GM18508 (cell line): ENCODE data around the gene LRP8.

ENCODE experiments used
- ATAC-seq: cut with Tn5 transposase; IDR thresholded peaks from one replicate; pipeline ENCODE4 v1.9.1; 2021; ENCODE audit warnings: moderate number of reproducible peaks; ENCODE audit not compliant: insufficient read depth, unreplicated experiment

The LRP8 gene

DNA sequence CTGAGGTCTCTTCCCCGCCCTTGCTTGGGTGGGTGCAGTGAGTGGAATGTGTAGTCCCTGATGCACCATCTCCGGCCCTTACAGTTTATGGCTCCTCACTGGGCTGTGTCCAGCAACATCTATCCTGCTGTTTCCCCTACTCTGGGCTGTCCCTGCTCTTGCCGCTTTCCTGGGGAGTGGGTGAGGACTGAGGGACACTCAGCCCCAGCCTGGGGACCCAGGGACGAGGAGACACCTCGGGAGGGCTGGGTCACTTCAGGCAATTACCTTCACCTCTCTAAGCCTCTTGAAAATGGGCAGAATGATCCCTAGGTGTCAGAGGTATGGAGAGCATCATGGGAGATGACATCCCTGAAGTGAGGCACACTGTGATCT is 13.6 kb upstream of the LRP8 start:
- ATAC-seq = no peak

DNA sequence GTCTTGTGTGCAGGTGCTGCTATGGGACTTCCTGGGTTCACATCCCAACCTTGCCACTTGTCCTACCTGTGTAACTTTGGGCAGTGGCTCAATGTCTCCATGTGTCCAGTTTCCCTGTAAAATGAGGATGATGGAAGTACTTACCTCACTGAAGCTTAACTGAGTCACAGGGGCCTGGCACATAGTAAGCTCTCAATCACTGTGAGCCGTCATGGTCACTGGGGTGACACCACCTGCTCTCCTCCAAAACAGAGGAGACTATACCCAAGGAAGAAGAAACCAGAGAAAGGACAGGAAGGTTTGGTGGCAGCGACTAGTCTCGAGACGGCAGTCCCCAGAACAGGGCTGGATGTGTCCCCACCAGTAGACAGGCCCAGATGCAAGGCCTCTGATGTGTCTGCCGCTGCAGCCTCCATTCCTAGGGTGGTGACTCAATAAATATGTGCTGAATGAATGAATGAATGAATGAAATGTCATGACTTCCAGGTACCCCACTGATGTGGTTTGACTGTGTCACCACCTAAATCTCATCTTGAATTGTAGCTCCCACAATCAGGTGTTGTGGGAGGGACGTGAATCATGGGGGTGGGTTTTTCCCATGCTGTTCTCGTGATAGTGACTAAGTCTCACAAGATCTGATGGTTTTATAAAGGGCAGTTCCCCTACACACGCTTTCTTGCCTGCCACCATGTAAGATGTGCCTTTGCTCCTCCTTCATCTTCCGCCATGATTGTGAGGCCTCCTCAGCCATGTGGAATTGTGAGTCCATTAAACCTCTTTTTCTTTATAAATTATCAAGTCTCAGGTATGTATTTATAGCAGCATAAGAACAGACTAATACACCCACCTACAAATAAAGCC is 13.0 kb upstream of the LRP8 start:
- no peak for ATAC-seq

DNA sequence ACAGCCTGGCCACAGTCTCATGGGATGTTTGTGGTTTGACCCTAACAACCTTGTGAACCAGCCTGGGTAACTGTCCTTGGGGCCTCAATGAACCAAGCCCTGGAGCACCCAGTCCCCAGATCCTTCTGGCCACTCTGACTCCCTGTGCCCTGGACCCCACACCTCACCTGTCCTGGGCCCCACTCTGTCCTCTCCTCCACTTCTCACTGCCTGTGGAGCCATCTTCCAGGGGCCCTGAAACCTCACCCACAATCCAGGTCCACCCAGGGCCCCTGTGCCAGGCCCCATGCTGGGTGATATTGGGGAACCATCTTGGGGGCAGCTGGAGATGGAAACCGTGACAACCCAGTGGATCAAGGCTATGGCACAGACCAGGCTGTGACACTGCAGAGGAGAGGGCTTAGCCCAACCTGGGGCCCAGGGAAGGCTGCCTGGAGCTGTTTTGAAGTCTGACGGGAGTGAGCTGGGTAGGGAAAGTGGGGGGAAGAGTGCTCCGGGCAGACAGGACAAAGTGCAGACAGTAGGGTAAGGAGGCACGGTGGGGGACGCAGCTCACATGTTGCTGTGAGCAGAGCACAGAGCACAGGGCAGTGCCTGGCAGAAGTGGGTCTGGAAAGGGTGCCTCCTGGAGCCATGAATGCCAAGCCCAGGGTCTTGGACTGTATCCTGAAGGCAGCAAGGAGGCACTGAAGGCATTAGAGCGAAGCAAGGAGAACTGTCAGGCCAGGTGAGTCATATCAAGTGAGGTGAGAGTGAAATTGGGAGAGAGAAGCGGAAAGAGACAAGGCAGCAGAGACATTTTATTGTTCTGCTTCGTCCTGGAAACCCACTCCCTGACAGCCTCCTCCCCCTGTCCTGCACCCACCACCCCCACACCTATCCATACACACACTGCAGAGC is 12.1 kb upstream of the LRP8 start:
- no peak for ATAC-seq

DNA sequence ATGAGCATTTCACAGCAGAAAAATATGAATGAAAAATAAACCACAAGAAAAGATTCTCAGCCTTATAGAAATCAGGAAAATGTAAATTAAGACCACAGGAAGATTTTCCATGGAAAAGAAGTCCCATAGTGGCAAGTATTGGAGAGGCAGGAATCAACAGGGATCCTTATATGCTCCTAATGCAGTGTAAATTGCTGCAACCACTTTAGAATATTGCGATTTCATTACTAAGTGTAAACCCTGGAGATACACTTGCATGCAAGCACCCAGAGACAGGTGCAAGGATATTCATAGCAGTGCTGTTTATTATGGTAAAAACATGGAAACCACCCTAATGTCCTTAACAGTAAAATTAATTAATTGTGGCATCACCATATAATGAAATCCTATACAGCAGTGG is 10.6 kb upstream of the LRP8 start:
- no peak for ATAC-seq

DNA sequence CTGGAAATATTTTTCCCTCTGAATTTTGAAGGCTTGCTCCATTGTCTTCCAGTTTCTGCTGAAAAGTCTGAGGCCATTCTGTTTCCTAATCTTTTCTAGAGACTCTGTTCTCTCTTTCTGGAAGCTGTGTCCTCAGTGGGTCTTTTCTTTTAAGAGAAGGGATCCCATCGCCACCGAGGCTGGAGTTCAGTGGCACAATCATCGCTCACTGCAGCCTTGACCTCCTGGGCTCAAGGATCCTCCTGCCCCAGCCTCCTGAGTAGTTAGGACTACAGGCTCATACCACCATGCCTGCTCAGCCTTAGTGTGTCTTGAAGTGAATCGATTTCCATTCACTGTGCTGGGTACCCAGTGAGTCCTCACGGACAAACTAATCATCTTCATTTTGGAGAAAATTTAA is 9.6 kb upstream of the LRP8 start:
- no peak for ATAC-seq

DNA sequence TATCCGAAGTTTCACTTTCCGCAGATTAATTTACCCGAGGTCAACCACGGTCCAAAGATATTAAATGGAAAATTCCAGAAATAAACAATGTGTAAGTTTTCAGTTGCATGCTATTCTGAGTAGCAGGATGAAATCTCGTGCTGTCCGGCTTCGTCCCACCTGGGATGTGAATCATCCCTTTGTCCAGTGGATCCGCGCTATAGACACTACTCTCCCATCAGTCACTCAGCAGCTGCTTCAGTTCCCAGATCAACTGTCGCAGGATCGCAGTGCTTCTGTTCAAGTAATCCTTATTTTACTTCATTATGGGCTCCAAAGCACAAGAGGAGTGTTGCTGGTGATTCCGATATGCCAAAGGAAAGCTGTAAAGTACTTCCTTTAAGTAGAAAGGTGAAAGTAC is 8.3 kb upstream of the LRP8 start:
- no peak for ATAC-seq

DNA sequence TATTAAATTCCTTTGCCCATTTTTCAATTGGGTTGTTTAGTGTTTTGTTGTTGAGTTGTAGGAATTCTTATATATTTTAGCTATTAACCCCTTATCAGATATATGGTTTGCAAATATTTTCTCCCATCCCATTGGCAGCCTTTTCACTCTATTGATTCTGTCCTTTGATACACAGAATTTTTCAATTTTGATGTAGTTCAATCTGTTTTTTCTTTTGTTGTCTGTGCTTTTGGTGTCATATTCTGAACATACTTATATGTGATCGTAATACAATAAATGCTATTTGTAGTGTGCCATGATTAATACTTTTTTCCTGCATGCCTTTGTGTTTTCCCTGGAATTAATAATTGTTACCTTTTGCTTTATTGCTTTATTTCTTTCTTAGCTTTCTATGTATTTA is 7.8 kb upstream of the LRP8 start:
- no peak for ATAC-seq

DNA sequence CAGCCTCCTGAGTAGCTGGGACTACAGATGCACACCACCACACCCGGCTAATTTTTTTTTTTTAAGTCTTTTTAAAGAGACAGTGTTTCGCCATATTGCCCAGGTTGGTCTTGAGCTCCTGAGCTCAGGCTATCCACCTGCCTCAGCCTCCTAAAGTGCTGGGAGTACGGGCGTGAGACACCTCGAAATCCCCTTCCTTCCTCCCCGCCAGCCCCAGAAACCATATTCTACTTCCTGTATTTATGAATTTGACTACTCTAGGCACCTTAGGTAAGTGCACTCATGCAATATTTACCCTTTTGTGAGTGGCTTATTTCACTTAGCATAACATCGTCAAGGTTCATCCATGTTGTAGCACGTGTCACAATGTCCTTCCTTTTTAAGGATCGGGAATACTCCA is 6.9 kb upstream of the LRP8 start:
- ATAC-seq = no peak

DNA sequence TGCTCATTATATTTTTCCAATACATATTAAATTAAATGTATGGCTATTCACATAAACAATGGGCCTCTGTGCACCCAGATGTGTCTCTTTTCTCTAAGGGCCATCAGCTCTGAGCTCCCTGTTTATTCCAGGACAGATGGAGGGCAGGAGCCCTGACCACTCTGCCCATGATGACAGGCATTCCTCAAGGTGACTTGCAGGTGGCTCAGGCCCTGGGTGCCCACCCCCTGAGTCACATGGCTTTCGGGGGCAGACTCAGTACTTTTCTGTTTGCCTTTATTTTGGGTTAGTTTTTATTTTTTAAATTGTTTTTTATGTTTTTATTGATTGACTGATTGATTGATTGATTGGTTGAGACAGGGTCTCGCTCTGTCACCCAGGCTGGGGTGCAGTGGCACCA is 6.4 kb upstream of the LRP8 start:
- ATAC-seq = no peak

DNA sequence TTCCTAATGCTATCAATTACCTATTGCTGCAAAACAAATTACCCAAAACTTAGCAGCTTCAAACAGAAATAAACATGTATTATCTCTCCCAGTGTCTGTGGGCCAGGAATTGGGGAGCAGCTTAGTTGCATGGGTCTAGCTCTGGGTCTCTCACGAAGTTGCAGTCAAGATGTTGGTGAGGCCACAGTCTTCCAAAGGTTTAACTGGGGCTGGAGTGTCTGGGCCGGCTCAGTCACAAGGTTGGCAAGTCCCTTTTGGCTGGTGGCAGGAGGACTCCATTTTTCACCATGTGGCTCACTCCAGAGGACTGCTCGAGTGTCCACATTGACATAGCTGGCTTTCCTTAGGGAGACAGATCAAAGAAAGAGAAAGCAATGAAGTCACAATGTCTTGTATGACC is 5.0 kb upstream of the LRP8 start:
- ATAC-seq = no peak

DNA sequence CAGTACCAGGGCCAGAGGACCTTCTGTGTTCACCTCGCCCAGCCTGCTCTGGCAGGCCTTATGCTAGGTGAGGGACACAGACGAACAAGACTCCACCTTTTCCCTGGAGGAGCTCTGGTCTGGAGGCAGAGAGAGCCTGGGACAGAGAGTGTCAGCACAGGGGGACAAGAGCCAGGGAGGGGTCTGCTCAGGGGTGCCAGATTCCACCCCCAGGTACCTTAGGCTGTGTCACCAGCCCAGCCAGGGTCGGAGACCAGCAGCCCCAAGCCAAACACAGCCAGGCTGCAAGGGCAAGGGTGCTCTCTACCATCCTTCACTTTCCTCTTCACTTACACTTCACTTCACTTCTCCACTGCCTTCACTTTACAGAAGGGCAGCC is 4.3 kb upstream of the LRP8 start:
- no peak for ATAC-seq

DNA sequence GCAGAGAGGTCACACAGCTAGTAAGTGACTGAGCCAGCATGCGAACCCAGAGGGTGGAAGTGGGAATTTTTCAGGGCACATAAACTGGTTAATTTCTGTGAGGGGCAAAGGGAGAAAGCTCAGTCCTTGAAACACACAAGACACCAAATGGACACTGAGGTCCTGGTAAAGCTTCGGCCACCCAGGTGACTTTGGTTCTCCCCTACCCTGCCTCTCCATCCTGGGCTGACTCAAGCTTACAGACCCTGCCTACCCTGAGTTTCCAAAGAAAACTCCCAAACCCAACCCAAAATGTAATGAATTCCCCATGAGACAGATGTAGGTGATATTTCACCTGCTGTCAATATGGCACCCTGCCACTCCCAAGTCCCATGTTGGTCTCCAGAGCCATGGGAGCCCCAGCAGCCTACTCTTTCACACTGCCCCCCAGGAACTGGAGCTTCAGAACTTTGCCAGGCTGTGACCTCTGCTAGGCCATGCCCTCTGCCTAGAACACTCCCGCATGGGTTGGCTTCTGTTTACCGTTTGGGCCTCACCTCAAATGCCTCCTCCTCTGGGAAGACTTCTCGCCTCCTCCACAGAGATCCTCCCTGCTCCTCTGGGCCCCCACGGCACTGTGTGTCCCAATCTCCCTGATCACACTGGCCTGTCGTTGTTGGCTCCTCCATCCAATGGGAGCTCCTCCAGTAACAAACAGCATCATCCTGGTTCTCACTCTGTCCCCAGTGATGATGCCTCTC is 3.7 kb upstream of the LRP8 start:
- no peak for ATAC-seq

DNA sequence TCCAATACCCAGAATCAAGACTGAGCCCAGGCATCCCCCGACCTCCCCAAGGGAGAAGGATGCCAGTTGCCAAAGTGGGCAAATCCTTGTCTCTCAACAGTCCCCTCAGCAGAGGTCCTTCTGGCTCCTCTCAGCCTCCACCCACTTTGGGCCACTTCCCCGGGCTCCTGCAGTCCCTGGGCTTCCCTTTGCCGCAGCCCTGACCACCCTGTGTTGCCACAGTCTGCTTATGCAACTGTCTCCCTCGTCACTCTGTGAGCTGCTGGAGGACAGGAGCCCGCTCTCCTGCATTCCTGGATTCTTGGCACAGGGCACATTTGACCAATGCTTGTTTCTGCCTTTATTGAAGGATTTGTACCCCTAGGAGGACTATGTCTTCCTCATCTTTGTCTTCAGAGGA is 2.9 kb upstream of the LRP8 start:
- no peak for ATAC-seq

DNA sequence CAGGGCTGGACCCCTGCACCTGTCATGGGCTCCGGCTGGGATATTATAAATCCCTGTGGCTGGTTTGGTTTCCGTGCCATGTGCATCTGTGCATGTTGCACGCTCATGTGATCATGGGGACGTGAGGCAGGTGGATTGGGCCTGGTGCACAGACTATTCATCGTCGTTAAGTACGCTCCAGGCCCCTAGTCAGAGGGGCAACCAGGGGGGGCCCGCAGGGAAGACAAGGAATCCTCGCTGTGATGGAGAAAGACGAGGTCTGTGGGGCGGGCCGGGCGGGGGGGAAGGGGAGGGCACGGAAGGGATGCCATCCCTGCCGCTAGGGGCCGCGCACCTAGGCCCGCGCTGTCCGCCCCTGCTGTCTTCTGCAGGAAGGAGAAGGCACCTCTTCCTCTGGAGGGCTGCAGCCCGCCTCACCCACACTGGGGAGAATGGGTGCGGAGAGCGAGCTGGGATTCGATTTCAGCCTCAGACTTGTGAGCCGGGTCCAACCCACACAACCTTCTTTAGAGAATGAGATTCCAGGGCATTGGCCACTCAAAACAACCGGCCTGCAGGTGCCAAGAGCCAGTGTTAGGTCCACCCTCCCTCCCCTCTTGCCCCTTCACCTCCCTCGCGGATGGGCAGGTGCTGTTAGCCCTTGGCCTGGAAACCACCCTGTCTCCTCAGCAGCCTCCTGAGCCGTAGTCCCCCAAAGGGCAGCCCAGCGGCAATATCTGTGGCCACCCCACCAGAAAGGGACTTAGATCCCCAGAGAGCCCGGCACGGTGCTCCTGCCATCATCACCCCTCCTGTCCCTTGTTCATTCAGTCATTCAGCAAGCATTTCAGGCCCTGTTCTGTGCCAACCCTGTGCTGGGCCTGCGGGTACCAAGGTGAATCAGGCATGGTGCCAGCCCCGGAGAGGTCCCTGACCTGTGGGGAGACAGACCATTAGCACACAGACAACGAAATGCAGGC is 950 bp upstream of the LRP8 start:
- ATAC-seq = no peak

DNA sequence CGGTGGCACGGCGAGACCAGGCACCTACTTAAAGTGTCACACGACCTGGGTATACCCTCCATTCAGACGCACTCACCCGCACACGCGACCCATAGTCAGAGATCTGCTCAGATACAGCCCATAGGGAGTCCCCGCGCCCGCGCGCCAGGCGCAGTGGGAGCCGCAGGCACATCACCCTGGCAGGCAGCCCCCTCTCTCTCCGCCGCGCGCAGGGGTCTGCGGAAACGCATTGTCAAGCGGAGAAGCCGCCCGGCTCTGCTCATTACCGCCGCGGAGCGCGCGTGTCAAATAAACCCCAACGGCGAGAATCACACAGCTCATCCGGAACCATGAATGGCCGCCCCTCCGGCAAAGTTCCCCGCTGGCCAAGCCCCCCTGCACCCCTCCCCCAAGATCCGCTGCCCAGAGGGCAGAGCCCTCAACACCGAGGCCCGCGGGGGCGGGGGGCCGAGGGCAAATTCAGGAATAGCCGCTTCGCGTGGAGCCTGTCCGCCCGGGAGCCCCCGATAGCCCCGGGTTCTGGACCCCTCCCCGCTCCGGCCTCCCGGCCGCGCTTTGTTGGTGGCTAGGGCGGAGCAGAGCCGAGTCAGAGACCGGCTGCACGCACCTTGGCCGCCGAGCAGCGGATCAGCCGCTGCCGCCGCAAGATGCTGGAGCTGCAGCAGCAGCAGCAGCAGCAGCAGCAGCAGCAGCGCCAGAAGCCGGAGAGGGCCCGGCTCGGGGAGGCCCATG is 522 bp downstream of the LRP8 start:
- ATAC-seq = no peak

DNA sequence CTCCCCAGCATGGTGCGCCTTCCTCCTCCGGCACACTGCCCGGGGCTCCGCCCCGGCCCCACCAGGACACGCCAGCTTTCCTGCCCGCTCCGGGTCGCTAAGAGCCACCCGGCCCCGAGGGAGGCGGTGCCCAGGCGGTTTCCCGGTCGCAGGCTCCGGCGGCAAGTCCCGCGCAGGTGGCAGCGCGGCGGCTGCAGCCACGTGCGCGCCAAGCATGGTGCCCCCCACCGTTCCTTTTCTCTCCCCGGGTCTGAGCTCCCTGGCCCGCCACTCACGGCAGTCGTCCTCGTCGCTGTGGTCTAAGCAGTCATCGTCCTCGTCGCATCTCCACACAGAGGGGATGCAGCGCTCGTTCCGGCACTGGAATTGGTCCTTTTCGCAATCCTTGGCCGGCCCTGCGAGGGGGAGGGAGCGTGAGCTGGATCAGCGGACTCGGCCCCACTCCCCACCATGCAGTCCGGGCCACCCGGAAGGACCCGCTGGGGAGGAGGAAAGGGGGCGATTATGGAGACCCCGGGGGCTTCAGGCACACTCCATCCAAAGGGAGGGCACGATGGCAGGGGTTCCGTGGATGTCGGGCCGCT is 1.2 kb downstream of the LRP8 start:
- no peak for ATAC-seq

DNA sequence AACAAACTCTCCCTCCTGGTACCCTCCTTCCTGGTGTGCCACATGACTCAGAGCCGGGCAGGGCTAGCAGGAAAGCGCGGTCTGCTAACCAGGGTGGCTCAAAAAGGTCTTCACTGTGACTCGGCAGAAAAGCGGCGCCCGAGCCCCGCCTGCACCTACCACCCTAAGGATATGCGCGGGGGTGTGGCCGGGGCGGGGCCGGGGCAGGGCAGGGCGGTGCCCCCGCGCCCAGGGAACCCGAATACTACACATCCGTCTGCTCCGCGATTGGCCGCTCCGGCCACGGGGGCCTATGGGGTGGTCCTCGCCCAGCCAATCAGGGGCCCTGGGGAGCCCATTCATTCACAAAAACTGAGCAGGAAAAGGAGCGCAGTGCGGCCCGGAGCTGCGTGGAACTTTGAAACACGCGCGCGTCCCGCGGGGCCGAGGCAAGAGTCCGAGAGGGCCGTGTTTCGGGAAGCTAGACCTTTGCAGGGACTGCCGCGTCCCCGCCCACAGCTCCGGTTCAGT is 1.7 kb downstream of the LRP8 start:
- ATAC-seq = peak; percentile 81

DNA sequence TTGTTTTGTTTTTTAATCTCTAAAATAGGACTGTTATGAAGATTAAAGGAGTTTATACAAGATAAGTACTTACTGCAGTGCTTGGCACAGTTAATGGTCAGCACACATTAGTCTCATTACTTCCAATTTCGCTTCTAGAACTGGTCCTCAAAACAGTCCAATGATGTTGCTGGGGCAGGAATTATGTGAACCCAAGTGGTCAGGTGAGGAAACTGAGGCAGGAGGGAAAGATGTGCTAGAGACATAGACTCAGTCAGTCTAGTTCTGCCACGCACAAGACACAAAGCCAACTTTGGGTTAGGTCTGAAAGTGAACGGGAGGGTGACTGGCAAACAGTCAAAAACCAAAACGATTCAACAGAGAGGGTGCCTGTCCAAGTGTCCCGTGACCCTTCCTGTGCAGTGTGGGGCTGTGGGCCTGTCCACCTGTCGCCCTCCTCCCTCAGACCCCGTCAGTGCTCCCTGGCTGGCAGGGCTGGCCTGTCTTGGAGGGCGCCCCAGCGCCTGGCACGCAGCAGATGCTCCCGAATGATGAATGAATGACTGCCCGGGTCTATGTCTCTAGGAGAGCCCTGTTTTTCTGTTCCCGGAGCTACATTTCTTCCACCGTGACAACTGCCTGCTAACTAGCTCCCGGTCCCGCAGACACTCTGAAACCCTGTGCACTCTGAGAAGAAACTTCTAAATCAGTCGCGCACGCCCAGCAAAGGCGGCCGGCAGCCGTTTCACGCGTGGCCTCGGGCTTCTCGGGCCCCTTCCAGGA is 2.4 kb downstream of the LRP8 start:
- no peak for ATAC-seq
